ENCODE data around the gene ZNF474. TPM values are rescaled to one million over a fixed set of nuclear protein-coding genes. Genes with fewer than 3 reads are reported as not detected.

ZNF474 gene
- total RNA-seq, 1 donor from 2014 or later = 0.45 TPM

- Mint-ChIP-seq H3K4me1 (ENCODE audit: low read depth, unreplicated experiment) (peaks cover 61% of the 10 kb centered on the region), H3K27me3 (ENCODE audit: low read depth, unreplicated experiment) (no peaks in the 10 kb centered on the region), H3K36me3 (ENCODE audit: low read depth, unreplicated experiment) (no peaks in the 10 kb centered on the region), H3K9me3 (ENCODE audit: unreplicated experiment) (no peaks in the 10 kb centered on the region), H3K27ac (ENCODE audit: unreplicated experiment) (peak overlapping the region; percentile 99), H3K4me3 (ENCODE audit: unreplicated experiment) (peak overlapping the region; percentile 35)
- H2AFZ ChIP-seq (ENCODE audit: low read depth, low read length) = no peak overlapping the region
- no peak overlapping the region for H3K4me3 ChIP-seq (ENCODE audit: insufficient read depth, low read depth, low read length)
- H4K20me1 ChIP-seq (ENCODE audit: insufficient read depth, low read length) = no peaks in the 10 kb centered on the region
- FAIRE-seq (peak; percentile 72), DNase-seq (ENCODE audit: low read depth) (peak; percentile 98)
- H3K36me3 ChIP-seq (ENCODE audit: insufficient read depth, low read length) = no peaks in the 10 kb centered on the region
- H3K27me3 ChIP-seq (ENCODE audit: insufficient read depth, low read length) = no peaks in the 10 kb centered on the region
- no peak for TF ChIP-seq CTCF (IDR thresholded peaks at IDR 0.05; ENCODE audit: insufficient read depth, low read depth, low read length)
- no peak for TF ChIP-seq EZH2 (IDR thresholded peaks at IDR 0.05; ENCODE audit: insufficient read depth, low read length)
- peak overlapping the region; percentile 79 for H3K9ac ChIP-seq (ENCODE audit: low read length)
- peak overlapping the region; percentile 94 for H3K27ac ChIP-seq (ENCODE audit: low read depth, low read length)
- no peaks in the 10 kb centered on the region for H3K9me3 ChIP-seq (ENCODE audit: insufficient read depth, low read depth, low read length)
- H3K4me1 ChIP-seq (ENCODE audit: insufficient read depth, low read length) = peaks cover 57% of the 10 kb centered on the region
- H3K79me2 ChIP-seq (ENCODE audit: insufficient read depth, low read length) = no peaks in the 10 kb centered on the region
- H3K4me2 ChIP-seq (ENCODE audit: low read length) = peak overlapping the region; percentile 58
Observed at GRCh38 chr5:122151640-122152039, 22.3 kb downstream of the ZNF474 start.

GRCh38 chr5:122152266-122152900 lies 23.0 kb downstream of the ZNF474 start:
- Mint-ChIP-seq H3K27ac (ENCODE audit: unreplicated experiment) (peak overlapping the region; percentile 99), H3K27me3 (ENCODE audit: low read depth, unreplicated experiment) (no peaks in the 10 kb centered on the region), H3K9me3 (ENCODE audit: unreplicated experiment) (no peaks in the 10 kb centered on the region), H3K4me3 (ENCODE audit: unreplicated experiment) (no peak overlapping the region), H3K4me1 (ENCODE audit: low read depth, unreplicated experiment) (peaks cover 64% of the 10 kb centered on the region), H3K36me3 (ENCODE audit: low read depth, unreplicated experiment) (no peaks in the 10 kb centered on the region)
- Histone ChIP-seq H3K9ac (ENCODE audit: low read length) (peak overlapping the region; percentile 79), H4K20me1 (ENCODE audit: insufficient read depth, low read length) (no peaks in the 10 kb centered on the region), H3K36me3 (ENCODE audit: insufficient read depth, low read length) (no peaks in the 10 kb centered on the region), H3K9me3 (ENCODE audit: insufficient read depth, low read depth, low read length) (no peaks in the 10 kb centered on the region), H3K79me2 (ENCODE audit: insufficient read depth, low read length) (no peaks in the 10 kb centered on the region), H3K27ac (ENCODE audit: low read depth, low read length) (peak overlapping the region; percentile 94), H3K27me3 (ENCODE audit: insufficient read depth, low read length) (no peaks in the 10 kb centered on the region), H3K4me1 (ENCODE audit: insufficient read depth, low read length) (peaks cover 57% of the 10 kb centered on the region), H3K4me2 (ENCODE audit: low read length) (peak overlapping the region; percentile 58), H3K4me3 (ENCODE audit: insufficient read depth, low read depth, low read length) (peak overlapping the region; percentile 1), H2AFZ (ENCODE audit: low read depth, low read length) (no peak overlapping the region)
- no peak for TF ChIP-seq EZH2 (IDR thresholded peaks at IDR 0.05; ENCODE audit: insufficient read depth, low read length)
- no peak for TF ChIP-seq CTCF (IDR thresholded peaks at IDR 0.05; ENCODE audit: insufficient read depth, low read depth, low read length)
- FAIRE-seq (no peak), DNase-seq (ENCODE audit: low read depth) (peak; percentile 79)

- peaks cover 64% of the 10 kb centered on the region for H3K4me1 Mint-ChIP-seq (ENCODE audit: low read depth, unreplicated experiment)
- H3K9ac ChIP-seq (ENCODE audit: low read length) = peak overlapping the region; percentile 79
Observed at GRCh38 chr5:122153230-122153629, 23.9 kb downstream of the ZNF474 start.

More at GRCh38 chr5:122153230-122153629, 23.9 kb downstream of the ZNF474 start:
- Mint-ChIP-seq H3K27me3 (ENCODE audit: low read depth, unreplicated experiment) (no peaks in the 10 kb centered on the region), H3K27ac (ENCODE audit: unreplicated experiment) (peak overlapping the region; percentile 99), H3K36me3 (ENCODE audit: low read depth, unreplicated experiment) (no peaks in the 10 kb centered on the region), H3K4me3 (ENCODE audit: unreplicated experiment) (peak overlapping the region; percentile 3), H3K9me3 (ENCODE audit: unreplicated experiment) (no peaks in the 10 kb centered on the region)
- Histone ChIP-seq H3K36me3 (ENCODE audit: insufficient read depth, low read length) (no peaks in the 10 kb centered on the region), H2AFZ (ENCODE audit: low read depth, low read length) (no peak overlapping the region), H3K9me3 (ENCODE audit: insufficient read depth, low read depth, low read length) (no peaks in the 10 kb centered on the region), H3K79me2 (ENCODE audit: insufficient read depth, low read length) (no peaks in the 10 kb centered on the region), H3K27me3 (ENCODE audit: insufficient read depth, low read length) (no peaks in the 10 kb centered on the region), H3K4me1 (ENCODE audit: insufficient read depth, low read length) (peaks cover 57% of the 10 kb centered on the region), H3K27ac (ENCODE audit: low read depth, low read length) (peak overlapping the region; percentile 94), H4K20me1 (ENCODE audit: insufficient read depth, low read length) (no peaks in the 10 kb centered on the region), H3K4me3 (ENCODE audit: insufficient read depth, low read depth, low read length) (no peak overlapping the region), H3K4me2 (ENCODE audit: low read length) (peak overlapping the region; percentile 58)
- FAIRE-seq = peak; percentile 87
- TF ChIP-seq EZH2 (IDR thresholded peaks at IDR 0.05; ENCODE audit: insufficient read depth, low read length) = no peak
- no peak for TF ChIP-seq CTCF (IDR thresholded peaks at IDR 0.05; ENCODE audit: insufficient read depth, low read depth, low read length)
- DNase-seq (ENCODE audit: low read depth) = peak; percentile 95

All from astrocyte (in vitro differentiated cells and primary cell).